Neural progenitor cell (in vitro differentiated cells): Measurements from ENCODE around the gene MVB12B.

Experiments
- CTCF ChIP-seq: fragments of 200-600 bp; sonication (generic); IDR thresholded peaks from 2 replicates; pipeline ENCODE4 v1.5.1; 2017; ENCODE audit warnings: antibody characterized with exemption, mild to moderate bottlenecking
- EZH2 ChIP-seq: fragments of 200-600 bp; sonication (generic); IDR thresholded peaks from 2 replicates; pipeline ENCODE4 v1.6.1; 2017; ENCODE audit warnings: antibody characterized with exemption, mild to moderate bottlenecking, moderate library complexity

GRCh38 chr9:126309427-126310189, 17.0 kb upstream of the MVB12B start:
- no peak for TF ChIP-seq CTCF
- no peak for TF ChIP-seq EZH2
